DOHH2 (cell line): ENCODE results near the gene RASD2.

ENCODE experiments used
- H3F3A ChIP-seq: fragments of 200-600 bp; sonication (generic), shearing (Covaris generic); 2 replicates; pipeline ENCODE4 v1.6.0; 2016; ENCODE audit warnings: antibody characterized with exemption, mild to moderate bottlenecking; ENCODE audit not compliant: control insufficient read depth, insufficient read depth
- H3K27ac ChIP-seq: fragments of 200-600 bp; sonication (generic); 2 replicates; pipeline ENCODE4 v1.5.1; 2014; ENCODE audit warnings: low read depth, mild to moderate bottlenecking, low read length, moderate library complexity
- H3K27me3 ChIP-seq: fragments of 200-600 bp; sonication (generic); 2 replicates; pipeline ENCODE4 v1.6.1; 2014; ENCODE audit warnings: mild to moderate bottlenecking, low read length, mixed read lengths; ENCODE audit not compliant: control insufficient read depth
- H3K36me3 ChIP-seq: fragments of 200-600 bp; sonication (generic); 2 replicates; pipeline ENCODE4 v1.6.1; 2014; ENCODE audit warnings: mild to moderate bottlenecking, low read length, moderate library complexity, mixed read lengths; ENCODE audit not compliant: control insufficient read depth
- H3K4me1 ChIP-seq: fragments of 200-600 bp; sonication (generic); 2 replicates; pipeline ENCODE4 v1.6.1; 2014; ENCODE audit warnings: mild to moderate bottlenecking, low read length, mixed read lengths; ENCODE audit not compliant: control insufficient read depth
- H3K4me2 ChIP-seq: fragments of 200-600 bp; sonication (generic); 2 replicates; pipeline ENCODE4 v1.6.0; 2014; ENCODE audit warnings: mild to moderate bottlenecking, low read length, moderate library complexity
- H3K4me3 ChIP-seq: fragments of 200-600 bp; sonication (generic); 2 replicates; pipeline ENCODE4 v1.5.1; 2014; ENCODE audit warnings: mild to moderate bottlenecking, low read length, mixed read lengths
- H3K79me2 ChIP-seq: fragments of 200-600 bp; sonication (generic); 2 replicates; pipeline ENCODE4 v1.6.1; 2014; ENCODE audit warnings: mild to moderate bottlenecking, low read length, mixed read lengths; ENCODE audit not compliant: control insufficient read depth
- H3K9me2 ChIP-seq: fragments of 200-600 bp; sonication (generic); replicated peaks from 2 replicates; pipeline ENCODE4 v1.6.1; 2014; ENCODE audit warnings: mild to moderate bottlenecking, low read length, mixed read lengths; ENCODE audit not compliant: control insufficient read depth
- H3K9me3 ChIP-seq: fragments of 200-600 bp; sonication (generic); 2 replicates; pipeline ENCODE4 v1.6.1; 2014; ENCODE audit warnings: antibody characterized with exemption, low read length, mixed read lengths; ENCODE audit not compliant: control insufficient read depth, insufficient read depth
- H4K20me1 ChIP-seq: fragments of 200-600 bp; sonication (generic); 2 replicates; pipeline ENCODE4 v1.6.0; 2014; ENCODE audit warnings: low read depth, mild to moderate bottlenecking, antibody characterized with exemption, low read length, moderate library complexity; ENCODE audit not compliant: control insufficient read depth, insufficient read depth
- CTCF ChIP-seq: fragments of 200-600 bp; sonication (generic); IDR thresholded peaks from one replicate; pipeline ENCODE4 v1.5.1; 2014; ENCODE audit warnings: antibody characterized with exemption, mild to moderate bottlenecking, low read depth, low read length; ENCODE audit not compliant: poor library complexity, severe bottlenecking
- EZH2phosphoT487 ChIP-seq: fragments of 200-600 bp; sonication (generic); IDR thresholded peaks from 2 replicates; pipeline ENCODE4 v1.6.1; 2017; ENCODE audit warnings: borderline replicate concordance, mild to moderate bottlenecking, antibody characterized with exemption, low read length, moderate library complexity, mixed read lengths

Gene RASD2

GRCh38 chr22:35556666-35557065 is 16.0 kb downstream of the RASD2 start:
- Histone ChIP-seq H3K79me2 (no peaks in the 10 kb centered on the region), H3F3A (no peaks in the 10 kb centered on the region), H3K9me2 (no peaks in the 10 kb centered on the region), H3K9me3 (peaks cover 3% of the 10 kb centered on the region; the same call in 1 of the 2 replicates), H4K20me1 (no peaks in the 10 kb centered on the region), H3K27ac (no peak overlapping the region), H3K4me3 (no peak overlapping the region), H3K4me2 (no peak overlapping the region), H3K4me1 (peaks cover 8% of the 10 kb centered on the region), H3K36me3 (no peaks in the 10 kb centered on the region), H3K27me3 (peaks cover 28% of the 10 kb centered on the region)
- TF ChIP-seq CTCF, result no peak
- TF ChIP-seq EZH2phosphoT487, result no peak

- Histone ChIP-seq H3K9me2 (no peaks in the 10 kb centered on the region), H3F3A (no peaks in the 10 kb centered on the region), H3K36me3 (no peaks in the 10 kb centered on the region), H3K4me3 (no peak overlapping the region), H3K4me1 (peaks cover under 1% of the 10 kb centered on the region; the same call in 1 of the 2 replicates), H4K20me1 (no peaks in the 10 kb centered on the region), H3K27me3 (peaks cover 28% of the 10 kb centered on the region), H3K4me2 (no peak overlapping the region), H3K79me2 (no peaks in the 10 kb centered on the region), H3K9me3 (peaks cover 3% of the 10 kb centered on the region; the same call in 1 of the 2 replicates), H3K27ac (no peak overlapping the region)
- no peak for TF ChIP-seq CTCF
- no peak for TF ChIP-seq EZH2phosphoT487
Measured at GRCh38 chr22:35558031-35558430, 17.4 kb downstream of the RASD2 start.

GRCh38 chr22:35558719-35559118 is 18.1 kb downstream of the RASD2 start:
- Histone ChIP-seq H3K36me3 (no peaks in the 10 kb centered on the region), H3K9me2 (no peaks in the 10 kb centered on the region), H3K27me3 (peaks cover 28% of the 10 kb centered on the region), H3K4me1 (no peaks in the 10 kb centered on the region), H3K4me3 (no peak overlapping the region), H3K9me3 (peaks cover 3% of the 10 kb centered on the region; the same call in 1 of the 2 replicates), H3K27ac (no peak overlapping the region), H3K4me2 (no peak overlapping the region), H3K79me2 (no peaks in the 10 kb centered on the region), H3F3A (no peaks in the 10 kb centered on the region), H4K20me1 (no peaks in the 10 kb centered on the region)
- TF ChIP-seq EZH2phosphoT487, result no peak
- TF ChIP-seq CTCF, result no peak
